SU-DHL-6 (cell line): ENCODE data around the gene FRS2.

ENCODE experiments used
- EZH2phosphoT487 ChIP-seq: fragments of 200-600 bp; sonication (generic), shearing (Covaris generic); conservative IDR thresholded peaks from 2 replicates; pipeline ENCODE4 v1.6.1; 2018; ENCODE audit warnings: mild to moderate bottlenecking, antibody characterized with exemption, low read length, moderate library complexity, mixed read lengths
- TF ChIP-seq, protein P1 (sequence below): fragments of 200-600 bp; sonication (generic); IDR thresholded peaks from one replicate; pipeline ENCODE4 v1.5.1; 2017; ENCODE audit warnings: antibody characterized with exemption, mild to moderate bottlenecking, low read length, moderate library complexity; ENCODE audit not compliant: insufficient read depth, poor library complexity, severe bottlenecking

- TF ChIP-seq, protein P1, sequence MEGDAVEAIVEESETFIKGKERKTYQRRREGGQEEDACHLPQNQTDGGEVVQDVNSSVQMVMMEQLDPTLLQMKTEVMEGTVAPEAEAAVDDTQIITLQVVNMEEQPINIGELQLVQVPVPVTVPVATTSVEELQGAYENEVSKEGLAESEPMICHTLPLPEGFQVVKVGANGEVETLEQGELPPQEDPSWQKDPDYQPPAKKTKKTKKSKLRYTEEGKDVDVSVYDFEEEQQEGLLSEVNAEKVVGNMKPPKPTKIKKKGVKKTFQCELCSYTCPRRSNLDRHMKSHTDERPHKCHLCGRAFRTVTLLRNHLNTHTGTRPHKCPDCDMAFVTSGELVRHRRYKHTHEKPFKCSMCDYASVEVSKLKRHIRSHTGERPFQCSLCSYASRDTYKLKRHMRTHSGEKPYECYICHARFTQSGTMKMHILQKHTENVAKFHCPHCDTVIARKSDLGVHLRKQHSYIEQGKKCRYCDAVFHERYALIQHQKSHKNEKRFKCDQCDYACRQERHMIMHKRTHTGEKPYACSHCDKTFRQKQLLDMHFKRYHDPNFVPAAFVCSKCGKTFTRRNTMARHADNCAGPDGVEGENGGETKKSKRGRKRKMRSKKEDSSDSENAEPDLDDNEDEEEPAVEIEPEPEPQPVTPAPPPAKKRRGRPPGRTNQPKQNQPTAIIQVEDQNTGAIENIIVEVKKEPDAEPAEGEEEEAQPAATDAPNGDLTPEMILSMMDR: no peak
- TF ChIP-seq EZH2phosphoT487: no peak
Measured at GRCh38 chr12:69473262-69473661, 3.1 kb downstream of the FRS2 start.
